H1 (cell line): Measurements from ENCODE around the gene SMARCA4. TPM values are rescaled to one million over a fixed set of nuclear protein-coding genes. Genes with fewer than 3 reads are reported as not detected.
A peak's percentile ranks its signal among the peaks of the same experiment; 100 is the strongest.

ENCODE experiments used
- CTCF ChIA-PET: fragments of 300-600 bp; sonication (Branson Sonifier 250); formaldehyde crosslinking; loops from one replicate; lab custom pipeline; 2021; ENCODE audit not compliant: partially characterized antibody; lab: Charles Lee
- POLR2A ChIA-PET: fragments of 300-600 bp; sonication (Branson Sonifier 250); formaldehyde crosslinking; loops from one replicate; lab custom pipeline; 2021; ENCODE audit warnings: inconsistent platforms; ENCODE audit not compliant: partially characterized antibody; lab: Charles Lee
- DNase-seq, 2 experiments: peaks; one replicate each; pipeline versions ENCODE4 v3.0.0 to v3.0.0-alpha.2; 2010 to 2022; ENCODE audit warnings: low spot score in 2 of 2, low read depth in 1 of 2, mixed read lengths in 1 of 2
- FAIRE-seq: peaks from 2 replicates; lab custom pipeline; 2011; peaks lifted over from hg19 to GRCh38; lab: Jason Lieb, UNC
- H2AFZ ChIP-seq: 2 replicates; pipeline ENCODE4 v1.8.1; 2012; ENCODE audit warnings: low read length, inconsistent platforms
- H2AK5ac ChIP-seq: 2 replicates; pipeline ENCODE4 v1.6.1; 2013; ENCODE audit warnings: low read depth, low read length
- H2BK120ac ChIP-seq: replicated peaks from 2 replicates; pipeline ENCODE3; 2013; ENCODE audit warnings: low read depth, low read length, inconsistent platforms
- H2BK12ac ChIP-seq: 2 replicates; pipeline ENCODE4 v1.6.1; 2013; ENCODE audit warnings: low read depth, low read length
- H2BK15ac ChIP-seq: 2 replicates; pipeline ENCODE4 v1.6.1; 2013; ENCODE audit warnings: low read length
- H2BK20ac ChIP-seq: 2 replicates; pipeline ENCODE4 v1.6.1; 2013; ENCODE audit warnings: low read length
- H2BK5ac ChIP-seq: 2 replicates; pipeline ENCODE4 v1.6.1; 2013; ENCODE audit warnings: low read depth, low read length
- H3K14ac ChIP-seq: 2 replicates; pipeline ENCODE4 v1.6.1; 2013; ENCODE audit warnings: inconsistent platforms; ENCODE audit not compliant: insufficient read length
- H3K18ac ChIP-seq: 2 replicates; pipeline ENCODE4 v1.6.1; 2013; ENCODE audit warnings: low read length; ENCODE audit errors: extremely low read depth
- H3K23ac ChIP-seq: 2 replicates; pipeline ENCODE4 v1.6.1; 2013; ENCODE audit warnings: inconsistent platforms; ENCODE audit not compliant: insufficient read length
- H3K23me2 ChIP-seq: 2 replicates; pipeline ENCODE4 v1.6.1; 2013; ENCODE audit warnings: low read depth, low read length
- H3K27ac ChIP-seq: 2 replicates; pipeline ENCODE4 v1.6.1; 2011; ENCODE audit warnings: low read depth, low read length, inconsistent platforms
- H3K27me3 ChIP-seq, 4 experiments: replicated peaks in 1 of 4; 1 replicate in 1 of 4; 2 replicates in 3 of 4; pipeline versions ENCODE4 v1.6.1 to v1.8.1; 2011 to 2013; ENCODE audit warnings: low read length in 3 of 4, mild to moderate bottlenecking in 3 of 4, inconsistent platforms in 2 of 4, mixed read lengths in 2 of 4, moderate library complexity in 1 of 4; ENCODE audit not compliant: control insufficient read depth in 3 of 4, insufficient read depth in 3 of 4; ENCODE audit errors: extremely low read depth in 1 of 4
- H3K36me3 ChIP-seq, 4 experiments: 2 replicates each; pipeline versions ENCODE4 v1.6.1 to v1.8.1; 2011 to 2013; ENCODE audit warnings: mild to moderate bottlenecking in 4 of 4, low read length in 3 of 4, moderate library complexity in 2 of 4, control low read depth in 1 of 4, inconsistent platforms in 1 of 4; ENCODE audit not compliant: insufficient read depth in 4 of 4, control insufficient read depth in 2 of 4
- H3K4ac ChIP-seq: replicated peaks from 2 replicates; pipeline ENCODE3; 2013; ENCODE audit warnings: low read length, low read depth, mixed read lengths, inconsistent platforms; ENCODE audit not compliant: insufficient read length
- H3K4me1 ChIP-seq, 4 experiments: replicated peaks in 1 of 4; 1 replicate in 1 of 4; 2 replicates in 3 of 4; pipeline versions ENCODE4 v1.6.1 to v1.8.1; 2011 to 2013; ENCODE audit warnings: low read length in 3 of 4, inconsistent platforms in 2 of 4, mixed read lengths in 1 of 4; ENCODE audit not compliant: insufficient read depth in 4 of 4, control insufficient read depth in 3 of 4
- H3K4me2 ChIP-seq, 2 experiments: 2 replicates each; pipeline versions ENCODE4 v1.6.1 to v1.8.1; 2011 to 2013; ENCODE audit warnings: low read depth in 2 of 2, low read length in 2 of 2, control low read depth in 1 of 2, inconsistent platforms in 1 of 2, mild to moderate bottlenecking in 1 of 2; ENCODE audit not compliant: insufficient read depth in 1 of 2
- H3K4me3 ChIP-seq, 4 experiments: fragments of 200-600, 300-600 bp in 1 of 4; sonication (generic), shearing (Covaris generic), sonication (Bioruptor Twin) in 1 of 4; 2 replicates each; pipeline versions ENCODE4 v1.5.1 to v1.8.1; 2011 to 2016; ENCODE audit warnings: low read length in 4 of 4, low read depth in 3 of 4, control low read depth in 2 of 4, inconsistent platforms in 2 of 4, mild to moderate bottlenecking in 2 of 4, mixed read lengths in 1 of 4, moderate library complexity in 1 of 4; ENCODE audit not compliant: insufficient read depth in 2 of 4; ENCODE audit errors: extremely low read depth in 1 of 4
- H3K56ac ChIP-seq: replicated peaks from 2 replicates; pipeline ENCODE3; 2013; ENCODE audit warnings: low read depth, mild to moderate bottlenecking, mixed read lengths, low read length, inconsistent platforms; ENCODE audit not compliant: insufficient read length
- H3K79me1 ChIP-seq: 2 replicates; pipeline ENCODE4 v1.6.1; 2013; ENCODE audit warnings: low read depth, low read length, control low read depth
- H3K79me2 ChIP-seq, 2 experiments: 2 replicates each; pipeline versions ENCODE4 v1.6.1 to v1.8.1; 2012 to 2013; ENCODE audit warnings: low read length in 2 of 2, mild to moderate bottlenecking in 2 of 2, inconsistent platforms in 1 of 2; ENCODE audit not compliant: insufficient read depth in 2 of 2, control insufficient read depth in 1 of 2
- H3K9ac ChIP-seq, 4 experiments: replicated peaks in 1 of 4; 1 replicate in 1 of 4; 2 replicates in 3 of 4; pipeline versions ENCODE4 v1.6.1 to v1.8.1; 2011 to 2013; ENCODE audit warnings: low read depth in 3 of 4, low read length in 3 of 4, control low read depth in 2 of 4, mild to moderate bottlenecking in 2 of 4, moderate library complexity in 2 of 4, inconsistent platforms in 1 of 4; ENCODE audit errors: extremely low read depth in 1 of 4
- H3K9me3 ChIP-seq, 2 experiments: 2 replicates each; pipeline versions ENCODE4 v1.6.1 to v1.8.1; 2012 to 2013; ENCODE audit warnings: mild to moderate bottlenecking in 2 of 2, moderate library complexity in 2 of 2, control low read depth in 1 of 2, inconsistent platforms in 1 of 2, low read depth in 1 of 2, low read length in 1 of 2, mixed read lengths in 1 of 2; ENCODE audit not compliant: insufficient read depth in 2 of 2
- H4K20me1 ChIP-seq, 2 experiments: replicated peaks in 1 of 2; 2 replicates each; pipeline versions ENCODE3 to v1.8.1; 2011 to 2013; ENCODE audit warnings: inconsistent platforms in 2 of 2, low read length in 2 of 2, mild to moderate bottlenecking in 1 of 2; ENCODE audit not compliant: insufficient read depth in 2 of 2, control insufficient read depth in 1 of 2
- H4K5ac ChIP-seq: 2 replicates; pipeline ENCODE4 v1.6.1; 2013; ENCODE audit warnings: low read length, low read depth, mixed read lengths, inconsistent platforms; ENCODE audit not compliant: insufficient read length
- H4K8ac ChIP-seq: 2 replicates; pipeline ENCODE4 v1.8.0; 2013; ENCODE audit warnings: mild to moderate bottlenecking, moderate library complexity, low read length, inconsistent platforms; ENCODE audit not compliant: insufficient read depth; ENCODE audit errors: extremely low read depth
- H4K91ac ChIP-seq: replicated peaks from 2 replicates; pipeline ENCODE3; 2013; ENCODE audit warnings: low read length, mixed read lengths, inconsistent platforms; ENCODE audit not compliant: insufficient read length
- EP300 ChIP-seq, 2 experiments: IDR thresholded peaks; 1 replicate in 1 of 2; 2 replicates in 1 of 2; pipeline ENCODE4 v1.6.1; 2011 to 2012; ENCODE audit warnings: low read depth in 2 of 2, low read length in 2 of 2, mild to moderate bottlenecking in 2 of 2, borderline replicate concordance in 1 of 2, inconsistent platforms in 1 of 2, moderate library complexity in 1 of 2
- POLR2A ChIP-seq, 2 experiments: IDR thresholded peaks; 1 replicate in 1 of 2; 2 replicates in 1 of 2; pipeline ENCODE4 v1.6.1; 2011; ENCODE audit warnings: low read depth in 2 of 2, low read length in 2 of 2, mild to moderate bottlenecking in 2 of 2; ENCODE audit errors: control extremely low read depth in 1 of 2
- POLR2AphosphoS5 ChIP-seq: IDR thresholded peaks from 2 replicates; pipeline ENCODE4 v1.6.1; 2011; ENCODE audit warnings: low read depth, low read length
- WGBS, 2 experiments: shearing (Covaris generic) in 1 of 2; methylation state at CpG; one replicate each; pipeline versions ENCODE4 v1.1.6 to v1.1.7; 2013 to 2015; ENCODE audit warnings: low lambda C conversion rate in 2 of 2, mixed read lengths in 2 of 2, inconsistent platforms in 1 of 2, low coverage in 1 of 2, missing lambda C conversion rate in 1 of 2; ENCODE audit not compliant: insufficient replicate concordance in 2 of 2, insufficient coverage in 1 of 2, insufficient read length in 1 of 2; ENCODE audit errors: extremely low coverage in 1 of 2, missing lambda C conversion rate in 1 of 2; 5-methylcytosine and 5-hydroxymethylcytosine counted together
- polyA plus RNA-seq, 7 experiments: library from polyadenylated mRNA; depleted of rRNA in 3 of 7; stranded (reverse) in 5 of 7; unstranded in 2 of 7; fragments of >200 nt in 5 of 7; fragments of 200-250 nt in 2 of 7; gene quantifications; 1 replicate in 5 of 7; 2 replicates in 1 of 7; 4 replicates in 1 of 7; pipeline versions ENCODE4 v1.2.1 to v1.2.3, GENCODE V29; 2011 to 2013; ENCODE audit warnings: missing spikeins in 2 of 7, mixed read lengths in 2 of 7
- total RNA-seq: library from RNA; stranded (reverse); fragmentation: NEBNext Ultra II Directional; extraction: Animal tissue kit (Norgen Biotek cat#: 25700); gene quantifications from 2 replicates; pipeline ENCODE4 v1.2.1, GENCODE V29; 2021

SMARCA4 gene
- total and polyA plus RNA-seq, 2 of the 8 experiments (the other 6 are each of a cell fraction or from before 2014, with no cell fraction given), result 86.4 to 263 TPM

- ChIA-PET POLR2A (interaction anchor here (0.7 to 1.2 kb wide), 3 partner anchors 10 to 13 kb away, joined by 3 to 4 read pairs (median 3); no protein-coding TSS in a partner anchor), CTCF (interaction anchor here (0.5 to 4.2 kb wide), 4 partner anchors 17 to 199 kb away, joined by 3 to 13 read pairs (median 4); no protein-coding TSS in a partner anchor)
- Histone ChIP-seq H3K23me2 (no peaks in the 10 kb centered on the region), H3K18ac (no peak overlapping the region), H2AK5ac (no peak overlapping the region), H3K56ac (no peak overlapping the region), H4K8ac (peak overlapping the region; percentile 69), H2BK5ac (no peak overlapping the region), H4K5ac (no peak overlapping the region), H2BK15ac (no peak overlapping the region), H3K14ac (no peak overlapping the region), H3K4me3 (no peak overlapping the region), H2BK12ac (no peak overlapping the region), H3K23ac (no peak overlapping the region), H3K36me3 (peaks cover 52 to 95% (median 78%) of the 10 kb centered on the region in 4 experiments), H3K79me2 (peaks cover 0 to 19% of the 10 kb centered on the region in 2 experiments; a peak in 3 of 4 replicates), H3K4me2 (no peak overlapping the region), H3K4ac (no peak overlapping the region), H3K27me3 (no peaks in the 10 kb centered on the region), H2BK20ac (no peak overlapping the region), H3K9ac (no peak overlapping the region), H4K20me1 (peaks cover 8 to 25% of the 10 kb centered on the region in 2 experiments), H3K79me1 (peaks cover 4% of the 10 kb centered on the region; the same call in 1 of the 2 replicates), H3K27ac (no peak overlapping the region), H2BK120ac (no peak overlapping the region), H4K91ac (no peak overlapping the region), H2AFZ (no peak overlapping the region), H3K4me1 (peaks cover 0 to 3% (median 0%) of the 10 kb centered on the region in 4 experiments; a peak in 1 of 7 replicates), H3K9me3 (no peaks in the 10 kb centered on the region)
- TF ChIP-seq POLR2A (IDR thresholded peaks at IDR 0.05; ENCODE audit: control extremely low read depth in 1 of 2, low read depth in 2 of 2, low read length in 2 of 2) (peak in 1 of 2 experiments; percentile 62; a peak in 1 of 3 replicates), POLR2AphosphoS5 (peak; percentile 76), EP300 (IDR thresholded peaks at IDR 0.05; ENCODE audit: borderline replicate concordance in 1 of 2, low read depth in 2 of 2, low read length in 2 of 2) (no peak)
- FAIRE-seq (no peak), DNase-seq (no peak)
- 94% methylated on average over 36 of the region's 36 CpGs; no CpG with 5 or more reads in 1 of the 2 experiments for WGBS, 2 experiments
Measured at GRCh38 chr19:11105014-11105636, 144.3 kb downstream of the SMARCA4 start.
